Fibroblast of skin of left quadriceps (primary cell): ENCODE data around the gene CDKAL1.

ENCODE experiments used
- DNase-seq, 2 experiments: peaks; one replicate each; pipeline ENCODE4 v3.0.0-alpha.2; 2013; ENCODE audit warnings: low read depth in 2 of 2

CDKAL1 gene

DNA sequence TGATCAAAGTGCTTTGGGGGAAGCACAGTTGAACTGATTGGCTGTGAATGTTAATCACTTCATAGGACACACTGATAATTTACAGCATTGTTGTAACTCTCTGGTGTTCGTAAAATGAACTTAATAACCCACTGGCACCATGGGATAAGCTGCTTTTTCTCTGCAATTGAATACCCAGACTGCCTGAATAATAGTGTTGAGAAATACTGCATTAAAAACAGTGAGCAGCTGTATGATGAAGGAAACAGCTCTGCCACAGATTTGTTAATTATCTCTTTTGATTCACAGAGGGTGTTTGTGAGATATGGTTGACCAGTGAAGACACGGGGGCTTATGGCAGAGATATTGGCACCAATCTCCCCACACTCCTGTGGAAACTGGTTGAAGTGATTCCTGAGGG is 420.9 kb downstream of the CDKAL1 start:
- DNase-seq = no peak

DNA sequence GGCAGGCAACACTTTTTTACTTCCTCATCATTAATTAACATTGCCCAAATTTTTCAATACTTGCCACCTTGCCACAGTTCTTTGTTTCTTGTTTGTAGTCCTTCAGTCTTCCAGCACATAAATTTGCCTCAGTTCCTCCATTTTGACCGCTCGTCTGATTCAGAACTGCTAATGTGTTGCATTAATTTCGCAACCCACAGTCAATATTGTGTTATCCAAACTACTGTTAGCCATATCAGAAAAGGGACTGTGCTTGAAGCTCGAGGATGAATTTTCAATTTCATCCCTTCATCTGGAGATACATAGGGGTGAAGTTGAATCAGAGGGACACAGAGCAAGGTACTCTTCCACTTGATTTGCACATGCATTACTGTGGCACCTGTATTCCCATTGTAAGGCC is 421.5 kb downstream of the CDKAL1 start:
- no peak for DNase-seq

DNA sequence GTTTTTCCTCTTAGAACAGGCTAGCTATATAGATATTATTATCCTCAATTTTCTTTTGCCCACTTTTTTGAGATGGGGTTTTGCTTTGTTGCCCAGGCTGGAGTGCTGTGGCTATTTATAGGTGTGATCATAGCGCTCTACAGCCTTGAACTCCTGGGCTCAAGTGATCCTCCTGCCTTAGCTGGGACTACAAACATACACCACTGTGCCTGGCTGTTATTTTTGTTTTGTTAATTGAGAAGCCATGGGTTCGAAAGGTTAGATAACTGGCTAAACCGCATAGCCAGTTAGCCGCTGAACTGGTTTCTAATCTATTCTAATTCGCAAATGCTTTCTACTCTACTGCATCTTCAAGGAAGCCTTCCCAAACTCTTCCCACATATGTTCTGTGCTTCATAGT is 425.8 kb downstream of the CDKAL1 start:
- DNase-seq = no peak

DNA sequence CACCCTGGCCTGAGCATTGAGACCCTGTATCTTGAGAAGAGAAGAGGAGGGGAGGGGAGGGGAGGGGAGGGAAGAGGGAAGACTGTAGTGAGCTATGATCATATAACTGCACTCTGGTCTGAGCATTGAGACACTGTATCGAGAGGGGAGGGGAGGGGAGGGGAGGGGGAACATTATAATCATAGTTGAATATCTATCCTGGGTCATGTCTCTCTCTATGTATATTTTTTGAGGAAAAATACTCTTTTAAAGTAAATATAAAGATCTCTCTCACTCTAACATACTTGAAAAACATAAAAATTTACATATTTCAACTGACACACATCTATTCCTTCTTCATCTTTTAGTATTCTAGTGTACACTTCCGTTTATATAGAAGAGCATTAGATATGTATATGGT is 431.0 kb downstream of the CDKAL1 start:
- DNase-seq = no peak

DNA sequence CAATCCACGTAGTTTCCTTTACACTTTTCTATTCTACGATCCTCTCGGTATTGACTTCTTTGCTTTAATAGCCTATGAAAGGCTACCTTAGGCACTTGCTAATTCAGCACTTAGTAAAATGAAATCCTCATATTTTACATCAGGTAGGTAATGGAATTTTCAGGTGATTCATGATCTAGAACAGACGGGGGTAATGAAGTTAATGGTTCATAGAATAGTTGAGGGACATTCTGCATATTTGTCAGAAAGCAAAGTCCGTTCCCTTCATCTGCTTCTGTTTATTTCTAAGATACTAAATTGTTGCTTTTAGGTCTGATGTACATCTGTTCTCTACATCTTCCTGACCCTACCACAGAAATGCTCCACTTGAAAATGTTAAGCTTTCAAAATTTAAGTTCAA is 431.7 kb downstream of the CDKAL1 start:
- no peak for DNase-seq

DNA sequence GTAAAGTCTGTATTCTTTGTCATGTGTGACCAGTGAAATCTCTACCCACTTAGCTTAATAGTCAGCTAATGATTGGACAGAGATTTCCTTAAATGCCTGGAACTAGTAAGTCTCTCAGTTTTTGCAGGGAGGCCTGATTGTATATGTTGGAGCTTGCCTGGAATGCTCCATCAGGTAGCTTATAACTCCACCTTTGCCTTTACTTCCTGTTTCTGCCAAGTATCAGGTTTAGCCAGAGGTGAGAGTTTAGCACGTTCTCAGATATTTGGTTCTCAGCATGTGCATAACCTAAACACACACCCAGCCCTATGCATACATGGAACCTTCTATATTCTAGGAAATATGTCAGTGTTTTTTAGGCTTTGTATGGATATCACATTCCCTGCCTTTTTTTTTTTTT is 435.3 kb downstream of the CDKAL1 start:
- DNase-seq = no peak

DNA sequence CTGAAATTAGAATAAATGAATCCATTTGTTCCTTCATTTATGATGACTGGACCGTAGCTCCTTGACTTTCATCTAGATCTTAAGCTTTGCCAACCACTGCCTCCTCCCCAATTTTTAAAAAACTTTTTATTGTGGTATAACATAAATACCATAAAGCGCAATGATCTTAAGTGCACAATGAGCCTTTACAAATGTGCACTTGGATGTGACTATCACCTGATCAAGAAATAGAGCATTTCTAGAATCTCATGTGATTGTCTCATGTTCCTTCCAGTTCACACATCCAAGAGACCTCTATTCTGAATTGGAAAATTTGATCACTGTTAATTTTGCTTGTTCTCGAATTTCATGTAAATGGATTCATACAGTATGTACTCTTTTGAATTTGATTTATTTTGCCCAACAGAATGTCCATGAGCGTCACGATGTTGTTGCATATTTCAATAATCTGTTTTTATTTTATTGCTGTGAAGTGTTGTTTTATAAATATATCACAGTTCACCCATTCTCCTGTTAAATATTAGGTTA is 442.2 kb downstream of the CDKAL1 start:
- no peak for DNase-seq

DNA sequence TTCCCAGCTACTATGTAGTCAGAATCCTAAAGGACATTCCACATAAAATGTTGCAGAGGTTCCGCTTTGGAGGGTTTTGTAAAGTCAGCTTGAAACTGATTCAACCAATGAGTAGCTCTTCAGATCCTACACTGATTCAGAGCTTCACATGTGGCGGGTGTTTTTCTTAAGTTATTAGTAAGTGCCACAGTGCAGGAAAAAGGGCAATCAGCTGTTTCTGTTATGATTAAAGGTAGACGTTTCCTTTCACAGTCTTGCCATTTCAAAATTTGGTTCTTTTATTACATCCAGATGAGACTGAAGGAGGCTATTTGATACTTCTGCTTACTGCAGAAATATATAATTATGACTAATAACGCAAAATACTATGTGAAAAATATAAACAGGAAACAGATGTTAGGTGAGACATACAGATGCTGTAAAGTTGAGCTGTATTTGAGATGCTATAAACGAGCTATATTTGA is 443.9 kb downstream of the CDKAL1 start:
- peak; percentile 79 to 84 for DNase-seq

DNA sequence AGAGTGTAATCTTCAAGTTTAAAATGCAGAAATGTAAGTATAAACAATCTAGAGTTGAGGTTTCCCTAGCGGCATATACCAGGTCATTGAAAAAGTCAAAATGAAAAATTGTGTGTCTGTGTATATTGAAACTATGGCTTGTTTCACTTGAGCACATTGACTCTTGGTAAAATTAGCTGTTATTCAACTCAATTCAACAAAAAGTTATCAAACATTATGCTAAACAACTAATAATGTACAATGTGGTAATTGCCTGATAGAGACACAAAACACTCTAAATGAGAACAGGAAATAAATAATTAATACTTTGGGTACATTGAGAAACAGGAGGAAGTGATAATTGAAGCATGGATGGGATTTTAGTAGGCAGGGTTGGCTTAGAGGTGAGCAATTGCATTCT is 444.8 kb downstream of the CDKAL1 start:
- DNase-seq = no peak

DNA sequence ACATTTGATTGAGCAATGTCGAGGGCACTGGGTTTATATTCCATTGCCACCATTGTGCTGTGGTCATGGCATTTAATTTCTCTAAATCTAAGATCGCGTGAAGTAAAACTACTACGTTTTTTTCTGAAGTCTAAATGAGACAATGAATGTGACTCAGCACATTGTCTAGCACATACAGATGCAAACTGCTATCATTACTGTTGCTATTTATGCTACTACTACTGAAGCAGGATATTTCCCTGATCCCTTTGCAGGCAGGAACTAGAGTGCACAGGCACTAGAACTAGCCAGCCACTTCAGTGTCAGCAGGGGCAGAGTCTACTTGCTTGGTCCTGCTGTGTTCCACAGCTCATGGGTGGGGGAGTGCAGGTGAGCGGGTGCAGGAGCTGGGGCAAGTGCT is 449.7 kb downstream of the CDKAL1 start:
- no peak for DNase-seq

DNA sequence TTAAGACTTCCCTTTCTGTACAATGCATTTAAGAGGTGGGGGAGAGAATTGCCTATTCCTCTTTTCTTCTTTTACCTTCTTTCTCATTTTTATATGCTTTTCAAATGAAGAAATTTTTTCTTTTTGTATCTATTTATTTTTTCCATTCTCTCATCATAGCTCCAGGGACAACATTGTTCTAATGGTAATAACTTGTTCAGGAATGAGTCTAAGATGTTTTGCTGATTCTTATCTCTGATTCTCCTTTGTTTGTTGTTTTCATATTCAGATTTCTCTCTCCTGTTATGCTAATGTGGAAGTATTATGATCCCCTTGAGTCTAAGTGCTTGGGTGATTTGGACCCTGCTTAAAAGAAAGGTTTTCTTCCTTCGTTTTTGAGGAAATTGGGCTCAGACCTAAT is 451.6 kb downstream of the CDKAL1 start:
- DNase-seq = no peak

DNA sequence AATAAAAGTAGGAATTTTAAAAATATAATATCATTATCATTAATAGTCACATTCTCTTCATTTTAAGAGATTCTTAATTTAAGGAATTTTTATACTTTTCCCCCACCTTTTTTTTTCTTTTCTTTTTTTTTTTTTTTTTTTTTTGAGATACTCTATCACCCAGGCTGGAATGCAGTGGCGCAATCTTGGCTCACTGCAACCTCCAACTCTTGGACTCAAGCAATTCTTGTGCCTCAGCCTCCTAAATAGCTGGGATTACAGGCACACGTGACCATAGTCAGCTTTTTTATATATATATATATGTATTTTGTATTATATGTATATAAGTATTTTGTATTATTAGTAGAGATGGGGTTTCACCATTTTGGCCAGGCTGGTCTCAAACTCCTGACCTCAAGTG is 457.7 kb downstream of the CDKAL1 start:
- no peak for DNase-seq

DNA sequence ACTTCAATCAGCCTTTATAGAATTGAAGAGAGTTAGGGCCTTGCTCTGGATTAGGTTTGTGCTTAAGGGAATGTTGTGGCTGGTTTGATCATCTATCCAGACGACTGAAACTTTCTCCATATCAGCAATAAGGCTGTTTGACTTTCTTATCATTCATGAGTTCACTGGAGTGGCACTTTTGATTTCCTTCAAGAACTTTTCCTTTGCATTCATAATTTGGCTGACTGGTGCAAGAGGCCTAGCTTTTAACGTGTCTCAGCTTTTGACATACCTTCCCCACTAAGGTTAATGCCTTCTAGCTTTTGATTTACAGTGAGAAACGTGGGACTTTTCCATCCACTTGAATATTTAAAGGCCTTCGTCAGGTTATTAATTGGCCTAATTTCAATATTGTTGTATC is 461.8 kb downstream of the CDKAL1 start:
- no peak for DNase-seq

DNA sequence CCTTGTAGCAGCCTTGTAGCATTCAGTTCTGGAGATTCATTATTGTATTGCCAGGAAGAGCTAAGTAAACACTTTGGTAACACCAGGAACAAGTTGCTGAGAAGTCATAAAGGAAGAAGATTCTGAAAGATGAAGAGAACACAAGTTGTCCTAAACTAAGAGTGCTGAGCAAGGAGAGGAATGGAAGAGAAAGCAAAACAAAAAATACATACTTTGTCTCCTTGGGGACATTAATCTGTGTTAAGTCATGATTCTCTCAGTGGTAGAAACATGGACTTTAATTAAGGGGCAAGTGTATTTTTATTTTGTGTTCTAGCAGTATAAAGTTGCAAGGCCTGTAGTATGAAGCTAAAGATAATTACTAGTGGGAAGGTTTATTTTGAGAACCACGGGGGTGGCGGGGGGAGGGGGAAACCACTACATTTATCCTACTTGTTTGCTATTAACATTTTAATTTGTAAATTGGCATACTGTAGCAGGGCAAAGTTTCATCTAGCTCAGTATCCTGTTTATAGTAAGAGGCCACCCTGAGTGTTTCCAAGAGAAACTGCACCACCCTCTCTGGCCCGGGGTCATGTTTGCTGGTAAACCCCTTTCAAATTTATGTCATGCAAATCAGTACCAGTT is 463.0 kb downstream of the CDKAL1 start:
- no peak for DNase-seq

DNA sequence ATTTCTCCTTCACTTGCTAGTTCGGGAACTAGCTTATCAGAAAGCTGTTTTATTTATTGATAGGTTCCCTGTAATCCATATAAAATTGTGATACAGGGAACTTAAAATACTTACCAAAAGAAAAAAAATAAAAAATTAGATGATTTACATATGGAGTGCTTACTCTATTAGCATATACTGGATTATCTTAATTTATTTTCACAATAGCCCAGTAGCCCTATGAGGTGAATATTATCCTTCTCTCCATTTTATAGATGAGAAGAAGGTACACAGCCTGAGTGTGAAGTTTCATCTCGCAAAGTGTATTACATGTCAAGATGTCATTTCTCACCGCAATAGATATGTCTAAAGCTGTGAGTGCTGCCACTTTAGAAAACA is 463.5 kb downstream of the CDKAL1 start:
- no peak for DNase-seq

DNA sequence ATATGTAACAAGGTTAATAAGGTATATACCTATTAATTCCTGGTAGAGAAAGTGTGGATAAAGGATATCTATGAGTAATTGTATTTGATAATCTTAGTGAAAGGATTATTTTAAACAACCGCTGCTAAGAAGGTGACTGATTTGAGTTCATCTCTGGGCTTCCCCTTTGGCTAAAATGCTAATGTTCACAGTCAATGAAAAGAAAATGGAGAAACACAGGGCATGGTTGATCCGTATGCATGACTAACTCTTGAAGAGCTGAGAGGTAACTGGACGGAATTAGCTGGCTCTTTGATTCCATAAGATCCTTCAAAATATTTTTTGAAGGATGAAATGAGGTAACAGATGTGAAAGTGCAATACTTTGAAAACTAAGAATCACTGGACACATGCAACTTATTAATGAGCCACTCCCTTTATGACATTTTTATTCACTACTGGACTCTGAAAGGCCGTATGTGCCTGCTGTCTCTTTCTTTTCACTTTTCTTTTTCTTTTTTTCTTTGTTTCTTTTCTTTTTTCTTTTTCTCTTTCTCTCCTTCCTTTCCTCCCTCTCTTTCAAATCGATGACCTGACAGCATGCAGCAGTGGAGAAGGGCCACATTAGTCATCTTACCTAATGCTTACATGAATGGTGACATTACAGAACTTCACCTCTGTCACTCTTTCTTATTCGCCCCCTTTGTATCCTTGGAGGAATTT is 464.6 kb downstream of the CDKAL1 start:
- no peak for DNase-seq

DNA sequence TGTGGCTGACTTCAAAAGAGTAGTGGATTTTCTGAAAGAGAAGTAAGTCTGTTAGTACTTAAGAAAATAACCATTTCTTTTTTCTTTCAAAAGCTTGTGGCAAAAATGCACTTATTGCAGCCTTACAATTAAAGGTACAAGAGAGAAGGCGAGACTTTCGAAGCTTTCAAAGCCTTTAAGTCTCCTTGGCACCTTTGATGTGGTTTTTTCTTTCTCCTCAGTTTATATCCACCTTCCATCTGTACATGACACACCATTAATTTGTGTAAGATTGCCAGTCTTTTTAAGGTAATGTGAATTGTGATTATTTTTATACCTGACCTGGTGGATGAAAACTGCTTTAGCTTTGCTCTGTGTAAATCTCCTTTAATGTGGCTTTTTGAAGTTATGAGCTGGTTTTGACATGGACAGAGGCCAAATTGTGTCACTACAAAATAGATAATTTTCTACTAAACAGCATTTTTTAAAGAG is 466.1 kb downstream of the CDKAL1 start:
- DNase-seq = no peak

DNA sequence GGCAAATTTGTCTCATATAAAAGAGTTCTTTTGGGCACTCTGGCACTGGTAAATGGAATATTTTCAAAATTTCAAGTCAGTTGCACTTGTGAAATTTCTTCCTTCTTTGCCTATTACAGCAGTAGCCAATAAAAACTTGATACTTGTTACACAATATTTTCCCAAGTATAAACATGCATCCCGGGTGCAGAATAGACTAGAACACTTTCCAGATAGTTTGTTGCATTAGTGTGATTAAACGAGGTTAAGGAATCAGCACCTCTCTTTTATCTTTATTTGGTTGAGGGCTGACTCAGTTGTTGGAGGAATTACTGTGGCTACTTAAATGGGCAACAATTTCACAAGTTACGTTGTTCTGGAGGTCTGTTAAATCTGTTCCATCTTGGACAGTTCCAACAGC is 467.5 kb downstream of the CDKAL1 start:
- DNase-seq = no peak

DNA sequence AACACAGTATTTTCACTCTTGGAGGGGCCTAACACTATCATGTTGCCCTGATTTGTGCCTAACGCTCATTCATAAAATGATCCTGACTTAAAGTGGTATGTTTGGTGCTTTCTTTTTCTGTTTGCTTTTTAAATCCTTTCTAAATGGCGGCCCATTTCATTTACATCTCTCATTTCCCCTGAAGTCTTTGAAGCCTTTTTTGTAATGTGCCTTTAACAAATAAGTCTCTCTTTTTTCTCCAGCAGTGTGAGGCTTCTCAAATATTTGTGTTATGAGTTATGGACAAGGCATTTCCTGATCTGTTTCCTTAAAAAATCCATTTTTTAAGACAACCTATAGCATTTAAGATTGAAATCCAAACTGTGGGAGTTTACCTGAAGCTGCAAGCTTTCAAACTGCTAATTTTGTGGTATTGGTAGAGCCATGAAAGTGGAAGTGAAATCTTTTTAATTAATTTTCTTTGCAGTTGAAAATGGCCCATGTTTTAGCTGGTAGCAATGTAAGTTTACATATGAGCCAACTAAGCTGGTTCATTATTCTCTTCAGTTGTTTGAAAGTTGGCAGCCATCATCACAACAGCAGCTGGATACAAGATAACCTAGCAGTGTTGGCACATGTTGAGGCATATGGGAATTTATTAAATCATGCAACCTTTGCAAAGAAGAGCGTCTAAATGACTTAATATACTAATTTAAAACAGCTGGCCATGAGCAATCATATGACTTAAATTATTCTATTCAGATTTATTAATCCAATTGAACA is 469.7 kb downstream of the CDKAL1 start:
- DNase-seq = peak; percentile 37 to 38

DNA sequence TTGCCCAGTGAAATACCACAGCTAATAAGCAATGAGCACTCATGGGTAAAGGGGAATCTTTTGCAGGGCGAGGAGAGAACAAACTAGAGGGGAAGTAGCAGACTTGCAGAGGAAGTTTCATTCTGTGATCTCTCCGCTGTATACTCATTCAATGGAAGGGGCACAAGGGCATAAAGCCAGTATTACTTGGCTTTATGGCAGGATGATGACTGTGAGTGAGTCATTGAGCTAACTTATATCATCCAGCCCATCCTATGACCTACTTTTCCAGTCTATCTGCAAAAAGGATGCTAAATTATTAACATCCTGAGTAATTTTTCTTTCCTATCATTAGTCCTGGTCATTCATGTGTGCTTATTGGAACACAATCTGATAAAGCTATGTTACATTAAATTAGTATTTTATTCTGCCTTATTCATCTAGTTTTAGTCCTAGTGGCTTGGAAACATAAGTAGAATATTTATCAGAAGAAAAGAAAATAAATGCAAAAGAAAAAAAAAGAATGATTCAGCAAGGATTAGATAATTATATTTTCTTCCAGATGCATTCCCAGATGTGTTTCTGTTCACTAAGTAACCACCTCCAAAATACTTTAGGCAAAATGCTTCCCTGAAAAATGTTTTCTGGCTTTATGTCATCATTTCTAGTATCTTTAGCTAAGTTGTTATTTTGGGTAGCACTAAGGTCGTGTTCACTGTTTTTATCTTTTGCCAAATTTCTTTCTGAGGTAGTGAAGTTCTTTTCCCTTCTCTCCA is 471.7 kb downstream of the CDKAL1 start:
- peak; percentile 67 to 72 for DNase-seq

DNA sequence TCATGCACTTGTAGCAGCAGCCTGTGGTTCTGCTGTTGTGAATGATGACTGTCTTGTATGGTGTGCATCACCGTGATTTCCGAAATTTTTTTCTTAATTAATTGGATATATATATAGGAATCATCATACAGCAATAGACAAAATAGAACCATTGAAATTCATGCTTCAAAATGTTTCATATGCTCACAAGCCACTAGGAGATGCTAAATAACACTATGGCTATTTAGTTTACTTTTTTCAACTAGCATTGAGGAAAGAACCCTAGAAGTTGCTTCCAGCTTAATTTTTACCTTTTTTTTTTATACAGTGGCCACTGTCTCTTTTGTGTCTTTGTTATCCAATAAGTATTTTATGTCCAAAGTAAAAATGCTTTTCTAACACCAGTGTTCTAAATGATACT is 485.4 kb downstream of the CDKAL1 start:
- no peak for DNase-seq
